Ishikawa (cell line): ENCODE measurements around the gene CFAP65.

Source experiments
- CEBPB ChIP-seq: IDR thresholded peaks from 2 replicates; pipeline ENCODE4 v1.6.1; 2012
- CREB1 ChIP-seq: IDR thresholded peaks from 2 replicates; pipeline ENCODE4 v1.6.1; 2012; ENCODE audit warnings: low read depth
- EGR1 ChIP-seq: IDR thresholded peaks from 2 replicates; pipeline ENCODE4 v1.6.1; 2012
- EP300 ChIP-seq: IDR thresholded peaks from 2 replicates; pipeline ENCODE4 v1.6.1; 2012; ENCODE audit warnings: borderline replicate concordance
- FOXM1 ChIP-seq: IDR thresholded peaks from 2 replicates; pipeline ENCODE4 v1.6.1; 2012; ENCODE audit warnings: low read depth, borderline replicate concordance
- NFIC ChIP-seq: IDR thresholded peaks from 2 replicates; pipeline ENCODE4 v1.6.1; 2012
- RAD21 ChIP-seq: IDR thresholded peaks from 2 replicates; pipeline ENCODE4 v1.6.1; 2012; ENCODE audit warnings: low read depth
- REST ChIP-seq: IDR thresholded peaks from 2 replicates; pipeline ENCODE4 v1.6.1; 2012; ENCODE audit warnings: low read depth, mild to moderate bottlenecking
- TAF1 ChIP-seq: IDR thresholded peaks from 2 replicates; pipeline ENCODE4 v1.6.1; 2012; ENCODE audit warnings: low read depth, mild to moderate bottlenecking
- TCF12 ChIP-seq: IDR thresholded peaks from 2 replicates; pipeline ENCODE4 v1.6.1; 2012; ENCODE audit warnings: low read depth
- TEAD4 ChIP-seq: IDR thresholded peaks from 2 replicates; pipeline ENCODE4 v1.6.1; 2012
- YY1 ChIP-seq: IDR thresholded peaks from 2 replicates; pipeline ENCODE4 v1.6.1; 2012; ENCODE audit warnings: low read depth
- ZBTB7A ChIP-seq: IDR thresholded peaks from 2 replicates; pipeline ENCODE4 v1.6.1; 2012; ENCODE audit warnings: low read depth
- TF ChIP-seq, protein P1 (sequence below): IDR thresholded peaks from 2 replicates; pipeline ENCODE4 v1.6.1; 2012
- TF ChIP-seq, protein P2 (sequence below): IDR thresholded peaks from 2 replicates; pipeline ENCODE4 v1.6.1; 2012

The CFAP65 gene

GRCh38 chr2:218954541-218955300 lies 86.6 kb downstream of the CFAP65 start:
- no peak for TF ChIP-seq EP300
- no peak for TF ChIP-seq TEAD4
- TF ChIP-seq TCF12, result no peak
- TF ChIP-seq CREB1, result no peak
- TF ChIP-seq CEBPB, result no peak
- no peak for TF ChIP-seq REST
- TF ChIP-seq NFIC, result no peak
- TF ChIP-seq ZBTB7A, result no peak
- TF ChIP-seq RAD21, result no peak
- TF ChIP-seq, protein P1, sequence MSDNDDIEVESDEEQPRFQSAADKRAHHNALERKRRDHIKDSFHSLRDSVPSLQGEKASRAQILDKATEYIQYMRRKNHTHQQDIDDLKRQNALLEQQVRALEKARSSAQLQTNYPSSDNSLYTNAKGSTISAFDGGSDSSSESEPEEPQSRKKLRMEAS, result no peak
- no peak for TF ChIP-seq TAF1
- TF ChIP-seq, protein P2, sequence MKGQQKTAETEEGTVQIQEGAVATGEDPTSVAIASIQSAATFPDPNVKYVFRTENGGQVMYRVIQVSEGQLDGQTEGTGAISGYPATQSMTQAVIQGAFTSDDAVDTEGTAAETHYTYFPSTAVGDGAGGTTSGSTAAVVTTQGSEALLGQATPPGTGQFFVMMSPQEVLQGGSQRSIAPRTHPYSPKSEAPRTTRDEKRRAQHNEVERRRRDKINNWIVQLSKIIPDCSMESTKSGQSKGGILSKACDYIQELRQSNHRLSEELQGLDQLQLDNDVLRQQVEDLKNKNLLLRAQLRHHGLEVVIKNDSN, result no peak
- no peak for TF ChIP-seq YY1
- no peak for TF ChIP-seq EGR1
- no peak for TF ChIP-seq FOXM1

- TF ChIP-seq RAD21 (no peak), REST (no peak), YY1 (no peak), EP300 (no peak), ZBTB7A (no peak)
Measured at GRCh38 chr2:218953366-218953954, 87.9 kb downstream of the CFAP65 start.
